Sigmoid colon (tissue), 4 donors: ENCODE measurements around the gene CEP63.

ENCODE experiments used
- CTCF ChIP-seq, 4 experiments: fragments of 450-650 bp in 3 of 4; fragments of 200-600 bp in 1 of 4; IDR thresholded peaks; one replicate each; pipeline ENCODE4 v1.5.1; 2016 to 2019; ENCODE audit warnings: antibody characterized with exemption in 4 of 4, mild to moderate bottlenecking in 3 of 4, moderate library complexity in 2 of 4
- EP300 ChIP-seq, 4 donors: sonication (generic); formaldehyde crosslinking; IDR thresholded peaks; one replicate each; pipeline ENCODE4 v1.6.1; 2017; ENCODE audit warnings: antibody characterized with exemption in 4 of 4
- POLR2A ChIP-seq, 2 donors: fragments of 450-650 bp; IDR thresholded peaks; one replicate each; pipeline ENCODE4 v1.6.1; 2016; ENCODE audit warnings: antibody characterized with exemption in 2 of 2, mild to moderate bottlenecking in 2 of 2, moderate library complexity in 2 of 2

GRCh38 chr3:134619884-134620445 is 134.1 kb downstream of the CEP63 start:
- TF ChIP-seq CTCF (IDR thresholded peaks at IDR 0.05) (no peak), EP300 (IDR thresholded peaks at IDR 0.05) (no peak), POLR2A (IDR thresholded peaks at IDR 0.05) (no peak)
